CD4-positive, alpha-beta T cell treated with Interferon alpha-2 for 1 hour (primary cell): ENCODE measurements around the gene PSMG4.

Experiments used
- DNase-seq, 2 donors: peaks; one replicate each; pipeline ENCODE4 v3.0.0-alpha.2; 2020 to 2022

Gene PSMG4

GRCh38 chr6:3277851-3278416 lies 19.2 kb downstream of the PSMG4 start:
- no peak for DNase-seq

GRCh38 chr6:3278691-3279090 lies 19.9 kb downstream of the PSMG4 start:
- DNase-seq = no peak

GRCh38 chr6:3280091-3280490 lies 21.3 kb downstream of the PSMG4 start:
- DNase-seq = no peak

- DNase-seq = no peak
Measured at GRCh38 chr6:3280866-3281465, 22.2 kb downstream of the PSMG4 start.

GRCh38 chr6:3281631-3282475 lies 23.1 kb downstream of the PSMG4 start:
- DNase-seq = no peak

- DNase-seq = no peak
Measured at GRCh38 chr6:3282476-3283236, 23.9 kb downstream of the PSMG4 start.

GRCh38 chr6:3283241-3283640 lies 24.5 kb downstream of the PSMG4 start:
- DNase-seq = no peak

GRCh38 chr6:3283641-3284435 lies 25.1 kb downstream of the PSMG4 start:
- DNase-seq = no peak

GRCh38 chr6:3284436-3284876 lies 25.7 kb downstream of the PSMG4 start:
- no peak for DNase-seq

GRCh38 chr6:3285049-3285639 lies 26.4 kb downstream of the PSMG4 start:
- no peak for DNase-seq

GRCh38 chr6:3285732-3286131 lies 27.0 kb downstream of the PSMG4 start:
- no peak for DNase-seq

- no peak for DNase-seq
Measured at GRCh38 chr6:3286641-3287171, 28.0 kb downstream of the PSMG4 start.

- DNase-seq = no peak
Measured at GRCh38 chr6:3287308-3287707, 28.6 kb downstream of the PSMG4 start.

- no peak for DNase-seq
Measured at GRCh38 chr6:3287976-3288707, 29.4 kb downstream of the PSMG4 start.

- DNase-seq = no peak
Measured at GRCh38 chr6:3288711-3289663, 30.2 kb downstream of the PSMG4 start.

- DNase-seq = no peak
Measured at GRCh38 chr6:3289664-3290055, 30.9 kb downstream of the PSMG4 start.

GRCh38 chr6:3290149-3290930 lies 31.6 kb downstream of the PSMG4 start:
- DNase-seq = no peak

- DNase-seq = no peak
Measured at GRCh38 chr6:3290931-3291211, 32.1 kb downstream of the PSMG4 start.

GRCh38 chr6:3291346-3291745 lies 32.6 kb downstream of the PSMG4 start:
- DNase-seq = no peak
